ENCODE measurements around the gene ZNF367. TPM values are rescaled to one million over a fixed set of nuclear protein-coding genes. Genes with fewer than 3 reads are reported as not detected.

Gene ZNF367
- total and polyA plus RNA-seq, 2 donors (not counting 3 experiments of a cell fraction or from before 2014, with no cell fraction given) = 1.7 to 10.0 TPM

DNA sequence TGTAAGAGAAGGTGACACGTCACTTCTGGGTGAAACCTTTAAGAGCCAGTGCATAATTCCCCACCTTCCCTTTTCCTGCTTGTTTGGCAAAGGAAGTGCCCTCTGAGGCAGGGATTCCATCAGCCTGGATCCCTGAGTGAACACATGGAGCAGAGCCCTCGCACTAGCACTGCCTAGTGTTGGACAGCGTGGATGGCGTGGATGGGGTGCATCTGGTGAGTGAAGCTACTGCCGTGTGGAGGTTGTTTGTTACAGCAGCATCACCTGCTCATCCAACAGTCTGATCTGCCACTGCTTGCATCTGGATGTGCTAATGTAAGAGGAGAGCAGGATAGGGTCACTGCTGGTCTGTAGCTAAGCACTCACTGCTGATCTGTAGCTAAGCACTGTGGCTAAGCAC is 69.9 kb downstream of the ZNF367 start:
- Histone ChIP-seq H3K36me3 (ENCODE audit: control insufficient read depth in 2 of 2, extremely low read depth in 1 of 2, insufficient read depth in 2 of 2, low read length in 2 of 2) (no peaks in the 10 kb centered on the region), H3K9me3 (replicated peaks; ENCODE audit: control insufficient read depth, insufficient read depth, low read length) (no peaks in the 10 kb centered on the region), H3K9ac (replicated peaks; ENCODE audit: extremely low read depth, insufficient read depth, low read length) (no peak overlapping the region), H3K79me2 (ENCODE audit: control insufficient read depth, insufficient read depth, low read length) (no peaks in the 10 kb centered on the region), H3K4me1 (ENCODE audit: control insufficient read depth, extremely low read depth, insufficient read depth, low read length) (peaks cover 11% of the 10 kb centered on the region), H2AFZ (ENCODE audit: low read depth, low read length) (no peak overlapping the region), H3K9me1 (replicated peaks; ENCODE audit: control insufficient read depth, extremely low read depth, insufficient read depth, low read length) (no peaks in the 10 kb centered on the region), H3K27ac (ENCODE audit: insufficient read depth, low read depth, low read length) (no peak overlapping the region), H4K20me1 (replicated peaks; ENCODE audit: control insufficient read depth, extremely low read depth, insufficient read depth, low read length) (no peaks in the 10 kb centered on the region), H3K4me2 (ENCODE audit: insufficient read depth, low read length) (no peak overlapping the region), H3K27me3 (ENCODE audit: control insufficient read depth in 2 of 2, insufficient read depth in 2 of 2, low read length in 2 of 2) (no peaks in the 10 kb centered on the region), H3K4me3 (replicated peaks in 1 of 3; ENCODE audit: insufficient read depth in 1 of 3, low read depth in 1 of 3, low read length in 3 of 3) (no peak overlapping the region)
- DNase-seq (ENCODE audit: low read depth, low spot score) = no peak
- ChIA-PET CTCF (no interaction called here), POLR2A (no interaction called here)
- intact Hi-C loops (cut with micrococcal nuclease) (no loop called here), dilution Hi-C loops (cut with MboI; ENCODE audit: extremely low pct_ligation_motif_present, low sequenced_read_pairs) (no loop called here)
- BruUV-seq (replicated peaks) = no TSS peak
- TF ChIP-seq POLR2A (IDR thresholded peaks at IDR 0.05; ENCODE audit: low read depth, low read length) (no peak), POLR2AphosphoS5 (IDR thresholded peaks at IDR 0.05; ENCODE audit: insufficient read depth, low read depth, low read length) (no peak), EZH2 (IDR thresholded peaks at IDR 0.05; ENCODE audit: borderline replicate concordance, low read depth, low read length, severe bottlenecking) (no peak)
- FAIRE-seq = no peak

DNA sequence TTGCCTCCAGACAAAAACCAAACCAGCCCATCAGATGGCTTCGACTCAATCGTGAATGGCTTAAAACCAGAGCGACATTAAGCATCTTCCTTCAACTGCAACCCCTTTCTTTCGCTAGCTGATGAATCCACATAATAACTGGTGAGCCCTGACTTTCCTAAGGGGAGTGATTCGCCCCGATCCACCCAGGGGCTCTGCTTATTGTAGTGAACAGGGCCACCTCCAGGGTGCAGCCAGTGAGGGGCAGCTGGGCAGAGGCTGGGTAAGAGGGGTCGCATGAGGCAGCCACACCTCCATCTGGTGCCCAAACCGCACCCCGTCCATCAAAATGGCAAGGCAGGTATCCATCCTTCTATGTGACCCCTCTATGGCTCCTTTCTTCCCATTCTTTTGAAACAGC is 72.6 kb downstream of the ZNF367 start:
- Histone ChIP-seq H3K4me3 (replicated peaks in 1 of 3; ENCODE audit: insufficient read depth in 1 of 3, low read depth in 1 of 3, low read length in 3 of 3) (no peak overlapping the region), H3K4me1 (ENCODE audit: control insufficient read depth, extremely low read depth, insufficient read depth, low read length) (peaks cover 11% of the 10 kb centered on the region), H3K27me3 (ENCODE audit: control insufficient read depth in 2 of 2, insufficient read depth in 2 of 2, low read length in 2 of 2) (no peaks in the 10 kb centered on the region), H2AFZ (ENCODE audit: low read depth, low read length) (no peak overlapping the region), H3K4me2 (ENCODE audit: insufficient read depth, low read length) (no peak overlapping the region), H3K9me3 (replicated peaks; ENCODE audit: control insufficient read depth, insufficient read depth, low read length) (no peaks in the 10 kb centered on the region), H3K9me1 (replicated peaks; ENCODE audit: control insufficient read depth, extremely low read depth, insufficient read depth, low read length) (no peaks in the 10 kb centered on the region), H3K9ac (replicated peaks; ENCODE audit: extremely low read depth, insufficient read depth, low read length) (no peak overlapping the region), H3K79me2 (ENCODE audit: control insufficient read depth, insufficient read depth, low read length) (no peaks in the 10 kb centered on the region), H3K27ac (ENCODE audit: insufficient read depth, low read depth, low read length) (no peak overlapping the region), H4K20me1 (replicated peaks; ENCODE audit: control insufficient read depth, extremely low read depth, insufficient read depth, low read length) (no peaks in the 10 kb centered on the region), H3K36me3 (ENCODE audit: control insufficient read depth in 2 of 2, extremely low read depth in 1 of 2, insufficient read depth in 2 of 2, low read length in 2 of 2) (peaks cover 0 to 3% of the 10 kb centered on the region in 2 experiments)
- CTCF ChIA-PET = no interaction called here
- DNase-seq (ENCODE audit: low read depth, low spot score) (no peak), FAIRE-seq (no peak)
- TF ChIP-seq POLR2A (IDR thresholded peaks at IDR 0.05; ENCODE audit: low read depth, low read length) = no peak
- TF ChIP-seq GATA2 (IDR thresholded peaks at IDR 0.05; ENCODE audit: insufficient read depth, insufficient read length, low read depth, low read length) = no peak
- TF ChIP-seq, protein P1, sequence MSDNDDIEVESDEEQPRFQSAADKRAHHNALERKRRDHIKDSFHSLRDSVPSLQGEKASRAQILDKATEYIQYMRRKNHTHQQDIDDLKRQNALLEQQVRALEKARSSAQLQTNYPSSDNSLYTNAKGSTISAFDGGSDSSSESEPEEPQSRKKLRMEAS (IDR thresholded peaks at IDR 0.05; ENCODE audit: insufficient read depth, insufficient read length) = no peak
- no peak for TF ChIP-seq JUN (IDR thresholded peaks at IDR 0.05; ENCODE audit: borderline replicate concordance, insufficient read depth, insufficient read length, low read depth)
- no peak for TF ChIP-seq MYC (IDR thresholded peaks at IDR 0.05; ENCODE audit: low read depth, low read length)
- TF ChIP-seq EZH2 (IDR thresholded peaks at IDR 0.05; ENCODE audit: borderline replicate concordance, low read depth, low read length, severe bottlenecking) = no peak
- TF ChIP-seq POLR2AphosphoS5 (IDR thresholded peaks at IDR 0.05; ENCODE audit: insufficient read depth, low read depth, low read length) = no peak
- dilution Hi-C loops (cut with MboI; ENCODE audit: extremely low pct_ligation_motif_present, low sequenced_read_pairs) (no loop called here), intact Hi-C loops (cut with micrococcal nuclease) (loop anchor here (2.0 kb wide), 1 partner anchor 37 kb away; the partner anchor contains the start of gene SLC35D2)
- POLR2A ChIA-PET = no interaction called here
- no TSS peak for BruUV-seq (replicated peaks)

Data from endothelial cell of umbilical vein (primary cell).